ENCODE results near the gene CCNH.
A peak's percentile ranks its signal among the peaks of the same experiment; 100 is the strongest.

CCNH gene

DNA sequence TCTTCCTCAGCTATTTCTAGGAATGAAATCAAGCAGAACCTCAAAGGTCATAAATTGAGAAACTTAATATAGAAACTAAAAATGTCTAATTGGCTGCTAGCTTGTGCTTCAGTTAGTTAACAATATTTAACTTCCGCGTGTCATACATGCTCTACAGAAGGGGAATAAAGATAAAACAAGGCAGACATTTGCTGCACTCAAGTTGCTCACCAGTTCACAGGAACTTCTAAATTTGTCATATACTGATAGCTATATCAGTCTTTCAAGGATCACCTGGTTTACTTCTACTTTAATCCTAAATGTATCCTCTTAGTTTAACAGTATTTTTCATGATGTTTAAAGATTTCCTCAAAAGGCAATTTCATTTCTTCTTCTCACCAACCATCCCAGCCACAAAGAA is 8.4 kb downstream of the CCNH start:
- no peak for DNase-seq
- Histone ChIP-seq H3K36me3 (replicated peaks) (peaks cover 59% of the 10 kb centered on the region), H3K27me3 (replicated peaks) (no peaks in the 10 kb centered on the region), H3K4me3 (ENCODE audit: low read depth, low read length) (no peak overlapping the region), H3K27ac (no peak overlapping the region)
- in situ Hi-C loops (cut with HindIII; ENCODE audit: low pct_ligation_motif_present, low sequenced_read_pairs), result no loop called here
- TF ChIP-seq CTCF (IDR thresholded peaks at IDR 0.05; ENCODE audit: low read depth, low read length, missing control alignments), result no peak

DNA sequence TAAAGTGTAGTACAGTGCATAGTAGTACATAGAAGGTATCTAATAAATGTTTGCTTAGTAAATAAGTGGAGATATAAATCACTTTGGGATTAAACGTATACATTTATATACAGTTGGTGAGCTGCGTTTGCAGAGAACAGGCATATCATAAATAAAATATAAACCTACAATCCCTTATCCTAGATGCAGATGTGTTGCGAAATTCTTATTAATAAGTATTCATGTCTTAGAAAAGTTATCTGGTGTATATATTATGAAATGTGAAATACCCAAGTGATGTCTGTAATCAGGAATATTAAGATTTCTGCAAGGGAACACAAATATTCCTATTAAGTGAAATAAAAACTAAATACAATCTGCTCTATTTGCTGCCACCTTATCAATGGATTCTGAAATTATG is 8.8 kb downstream of the CCNH start:
- Histone ChIP-seq H3K4me3 (ENCODE audit: low read depth, low read length) (no peak overlapping the region), H3K27me3 (replicated peaks) (no peaks in the 10 kb centered on the region), H3K27ac (no peak overlapping the region), H3K36me3 (replicated peaks) (peaks cover 61% of the 10 kb centered on the region)
- no peak for DNase-seq
- in situ Hi-C loops (cut with HindIII; ENCODE audit: low pct_ligation_motif_present, low sequenced_read_pairs), result no loop called here
- TF ChIP-seq CTCF (IDR thresholded peaks at IDR 0.05; ENCODE audit: low read depth, low read length, missing control alignments), result no peak

GRCh38 chr5:87403409-87403808 is 9.3 kb downstream of the CCNH start:
- H3K27me3 ChIP-seq (replicated peaks), result no peaks in the 10 kb centered on the region
- DNase-seq, result no peak
- TF ChIP-seq CTCF (IDR thresholded peaks at IDR 0.05; ENCODE audit: low read depth, low read length, missing control alignments), result no peak
- peaks cover 60% of the 10 kb centered on the region for H3K36me3 ChIP-seq (replicated peaks)
- H3K27ac ChIP-seq, result no peak overlapping the region
- H3K4me3 ChIP-seq (ENCODE audit: low read depth, low read length), result no peak overlapping the region
- in situ Hi-C loops (cut with HindIII; ENCODE audit: low pct_ligation_motif_present, low sequenced_read_pairs), result no loop called here

- Histone ChIP-seq H3K27me3 (replicated peaks) (no peaks in the 10 kb centered on the region), H3K4me3 (ENCODE audit: low read depth, low read length) (no peak overlapping the region), H3K36me3 (replicated peaks) (peaks cover 55% of the 10 kb centered on the region), H3K27ac (no peak overlapping the region)
- no peak for TF ChIP-seq CTCF (IDR thresholded peaks at IDR 0.05; ENCODE audit: low read depth, low read length, missing control alignments)
- no peak for DNase-seq
- in situ Hi-C loops (cut with HindIII; ENCODE audit: low pct_ligation_motif_present, low sequenced_read_pairs), result no loop called here
These were observed 11.1 kb downstream of the CCNH start for GRCh38 chr5:87401626-87402025.

DNA sequence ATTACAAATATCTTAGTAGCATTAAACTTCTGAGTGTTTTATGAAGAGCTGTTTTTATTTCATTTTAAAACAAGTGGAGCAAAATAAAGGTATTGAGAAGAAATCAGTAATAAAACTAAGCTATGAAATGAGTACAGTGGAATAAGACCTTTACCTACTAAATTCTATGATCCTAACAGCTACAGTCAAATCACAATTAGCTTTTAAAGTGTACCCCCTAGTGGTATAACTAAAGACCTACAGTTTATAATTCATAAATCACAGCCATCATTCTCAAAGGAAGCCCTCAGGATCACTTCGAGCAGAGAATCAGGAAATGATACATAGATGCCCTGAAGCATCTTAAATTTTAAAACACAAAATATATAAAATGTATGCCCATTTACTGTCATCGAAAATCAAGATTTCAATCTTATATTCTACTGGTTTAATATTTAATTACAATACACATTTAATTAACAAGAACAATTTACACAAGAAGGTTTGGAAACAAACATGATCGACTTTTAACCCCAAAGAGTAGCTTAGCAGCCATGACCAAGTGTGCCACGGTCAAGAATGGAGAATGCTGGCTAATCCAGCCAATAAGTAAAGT is 12.3 kb downstream of the CCNH start:
- TF ChIP-seq CTCF (IDR thresholded peaks at IDR 0.05; ENCODE audit: low read depth, low read length, missing control alignments), result peak; percentile 38
- no peak overlapping the region for H3K27ac ChIP-seq
- H3K36me3 ChIP-seq (replicated peaks), result peaks cover 53% of the 10 kb centered on the region
- no peak for DNase-seq
- H3K27me3 ChIP-seq (replicated peaks), result no peaks in the 10 kb centered on the region
- in situ Hi-C loops (cut with HindIII; ENCODE audit: low pct_ligation_motif_present, low sequenced_read_pairs), result no loop called here
- no peak overlapping the region for H3K4me3 ChIP-seq (ENCODE audit: low read depth, low read length)

DNA sequence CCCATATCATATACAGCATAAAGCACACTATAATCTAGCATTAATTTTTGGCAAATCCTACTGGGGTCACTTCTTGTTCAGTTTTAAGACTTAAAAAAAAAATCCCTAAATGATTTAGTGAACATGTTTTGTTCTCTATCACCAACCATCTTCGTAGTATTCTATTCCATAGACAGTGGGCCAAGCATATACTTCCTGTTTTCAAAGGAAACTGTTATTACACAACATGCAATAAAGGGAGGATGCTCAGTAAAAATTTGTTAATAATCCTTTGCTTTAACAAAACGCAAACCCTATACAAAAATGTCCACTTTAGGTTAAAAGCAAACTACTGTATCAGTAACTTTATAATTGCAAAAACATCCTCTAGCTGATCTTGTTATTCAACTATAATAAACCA is 13.0 kb downstream of the CCNH start:
- Histone ChIP-seq H3K27me3 (replicated peaks) (no peaks in the 10 kb centered on the region), H3K4me3 (ENCODE audit: low read depth, low read length) (no peak overlapping the region), H3K36me3 (replicated peaks) (peaks cover 46% of the 10 kb centered on the region)

More for the DNA sequence above, 13.0 kb downstream of the CCNH start:
- in situ Hi-C loops (cut with HindIII; ENCODE audit: low pct_ligation_motif_present, low sequenced_read_pairs), result loop anchor here (25.0 kb wide), 1 partner anchor 337 kb away; no protein-coding TSS in a partner anchor
- TF ChIP-seq CTCF (IDR thresholded peaks at IDR 0.05; ENCODE audit: low read depth, low read length, missing control alignments), result no peak
- no peak overlapping the region for H3K27ac ChIP-seq
- DNase-seq, result no peak

All from brain microvascular endothelial cell (primary cell).